Subcutaneous preadipocyte (primary cell): ENCODE data around the gene VASH1. TPM values are rescaled to one million over a fixed set of nuclear protein-coding genes. Genes with fewer than 3 reads are reported as not detected.

Experiments
- total RNA-seq: library from RNA; depleted of rRNA; stranded (reverse); fragments of >200 nt; gene quantifications from 2 replicates; pipeline ENCODE4 v1.2.3, GENCODE V29; 2012

Gene VASH1
- total RNA-seq: 1.8 and 2.5 TPM in 2 replicates

GRCh38 chr14:76761136-76761959 lies at the start of gene VASH1:
Gene VASH1, plus strand, starts transcription at chr14:76761468. Its CDS starts 1,354 bp downstream, at chr14:76762822.

GRCh38 chr14:76812422-76813383 lies 51.4 kb downstream of the VASH1 start, which contains the start of gene ANGEL1:
Gene ANGEL1, minus strand, starts transcription at chr14:76812882. Its CDS starts 55 bp downstream, at chr14:76812827.

GRCh38 chr14:76826122-76826521 lies 64.9 kb downstream of the VASH1 start, which contains the start of gene LRRC74A:
Gene LRRC74A, plus strand, starts transcription at chr14:76826408. Its CDS starts 290 bp downstream, at chr14:76826698.

Other genes with a start within 250 kb of the VASH1 start
- 8.1 and 9.4 TPM in 2 replicates for gene ANGEL1, start 51.4 kb downstream of the VASH1 start, total RNA-seq
- not detected in 2 replicates for gene LRRC74A, start 64.9 kb downstream of the VASH1 start, total RNA-seq